Inflammatory macrophage treated with lipopolysaccharide for 4 hours (primary cell): ENCODE results near the gene NF2.

ENCODE experiments used
- DNase-seq: peaks from one replicate; pipeline ENCODE4 v3.0.0-alpha.2; 2020

NF2 gene

DNA sequence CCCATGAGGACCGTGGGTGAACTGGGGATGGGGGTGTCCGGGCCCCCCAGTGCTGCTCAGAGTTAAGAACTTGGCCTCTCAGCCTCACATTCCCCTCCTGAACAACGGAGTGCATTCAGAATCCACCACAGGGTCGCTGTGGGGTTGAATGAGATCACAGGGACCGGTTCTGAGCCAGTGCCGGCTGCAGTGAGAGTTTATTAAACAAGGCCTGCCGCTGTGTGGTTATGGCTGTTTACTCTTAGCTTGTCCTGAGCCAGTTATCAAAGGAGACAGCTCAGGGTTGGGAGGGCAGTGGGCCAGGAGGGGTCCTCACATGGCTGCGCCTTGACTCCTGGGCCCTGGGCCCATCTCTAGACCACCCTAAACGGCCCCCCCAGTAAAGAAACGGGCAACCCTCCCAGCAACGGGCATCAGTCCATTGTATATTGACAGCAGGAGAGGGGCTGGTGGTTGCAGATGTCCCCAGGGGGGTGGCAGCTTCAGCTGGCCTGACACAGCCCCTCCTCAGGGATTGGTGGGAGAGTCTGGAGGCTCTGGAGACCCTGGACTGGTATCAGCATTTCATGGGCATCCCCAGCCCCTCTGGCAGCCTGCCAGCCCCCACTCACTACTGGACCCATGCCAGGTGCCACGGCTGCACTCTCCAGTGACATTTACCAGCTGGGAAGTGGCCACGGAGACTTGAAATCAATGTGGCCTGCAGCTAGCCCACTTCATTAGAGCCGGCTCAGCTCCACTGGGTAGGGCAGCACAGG, 101.3 kb downstream of the NF2 start:
- no peak for DNase-seq

DNA sequence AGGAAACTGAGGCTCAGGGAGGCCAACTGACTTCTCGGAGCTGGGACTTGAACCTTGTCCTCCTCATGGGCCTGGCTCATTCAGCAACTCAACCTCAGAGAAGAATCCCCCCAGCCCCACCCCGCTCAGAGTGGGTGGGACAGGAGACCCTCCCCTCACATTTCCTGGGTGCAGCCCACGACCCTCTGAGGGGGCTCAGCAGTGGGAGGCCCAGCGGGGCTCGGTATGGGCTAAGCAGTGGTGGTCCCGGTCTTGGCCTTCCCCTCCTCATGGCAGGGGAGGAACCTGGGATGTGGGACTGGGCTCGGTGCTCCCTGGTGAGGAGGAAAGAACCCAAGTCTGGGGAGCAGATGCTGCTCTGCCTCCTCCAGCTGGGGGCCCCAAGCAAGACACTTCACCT, 102.2 kb downstream of the NF2 start:
- DNase-seq = no peak

DNA sequence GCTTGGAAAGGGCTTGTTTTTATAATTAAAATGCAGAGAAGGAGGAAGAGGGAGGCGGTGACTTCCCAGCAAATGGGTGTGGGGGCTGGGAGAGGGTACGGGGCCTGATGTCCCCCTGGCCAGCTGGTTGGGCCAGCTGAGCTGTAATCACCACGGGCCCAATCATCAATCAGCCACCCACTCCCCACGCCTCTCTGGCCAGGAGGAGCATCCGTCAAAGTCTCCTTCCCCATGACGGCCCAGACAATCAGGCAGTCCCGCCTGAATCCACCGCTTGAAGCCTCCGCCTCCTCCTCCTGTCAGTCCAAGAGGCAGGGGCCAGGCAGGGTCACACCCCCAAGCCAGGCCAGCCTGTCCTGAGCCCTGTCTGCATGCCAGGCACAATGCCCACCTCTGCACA, 103.1 kb downstream of the NF2 start:
- DNase-seq = no peak

DNA sequence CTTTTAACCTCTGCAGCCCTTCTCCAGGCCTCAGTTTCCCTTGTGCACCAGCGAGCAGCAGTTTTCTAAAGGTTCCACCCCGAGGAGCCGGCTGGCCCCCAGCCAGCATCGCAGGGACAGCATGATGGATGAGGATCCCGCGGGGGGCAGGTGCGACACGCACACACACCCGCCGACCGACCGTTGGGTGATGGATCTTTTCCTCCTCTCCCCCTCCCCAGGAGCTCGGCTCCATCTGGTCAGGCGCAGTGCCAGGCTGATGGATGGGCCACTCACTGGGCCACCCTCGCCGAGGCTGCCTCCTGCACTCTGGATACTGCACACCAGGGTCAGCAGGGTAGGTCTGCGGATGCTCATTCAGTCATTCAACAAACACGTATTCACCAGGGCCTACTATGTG, 103.6 kb downstream of the NF2 start:
- no peak for DNase-seq

GRCh38 chr22:29707471-29707870, 104.0 kb downstream of the NF2 start:
- no peak for DNase-seq

GRCh38 chr22:29710193-29710592, 106.8 kb downstream of the NF2 start:
- DNase-seq = no peak

- DNase-seq = no peak
Measured at GRCh38 chr22:29710922-29711593, 107.6 kb downstream of the NF2 start.

- no peak for DNase-seq
Measured at GRCh38 chr22:29712119-29712518, 108.7 kb downstream of the NF2 start.

- DNase-seq = no peak
Measured at GRCh38 chr22:29713156-29713727, 109.8 kb downstream of the NF2 start.

GRCh38 chr22:29715240-29715639, 111.8 kb downstream of the NF2 start:
- DNase-seq = no peak

DNA sequence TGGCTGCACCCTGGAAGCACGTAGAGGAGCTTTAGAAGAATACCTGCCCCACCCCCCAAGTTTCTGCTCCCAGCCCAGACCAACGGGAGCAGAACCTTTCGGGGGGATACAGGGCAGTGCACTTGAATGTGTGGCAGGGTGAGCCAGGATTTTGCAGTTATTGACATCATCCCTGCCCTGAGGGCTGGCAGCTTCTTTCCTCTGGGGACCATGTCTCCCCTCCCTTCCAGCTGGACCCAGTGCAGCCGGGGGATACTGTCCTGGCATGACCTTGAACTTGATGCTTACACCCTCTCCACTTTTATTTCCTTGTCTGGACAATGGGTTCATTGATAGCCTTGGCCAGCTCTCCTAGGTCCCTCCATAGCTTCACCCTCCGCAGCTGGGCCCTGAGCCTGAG, 112.3 kb downstream of the NF2 start:
- DNase-seq = no peak

GRCh38 chr22:29716814-29717545, 113.5 kb downstream of the NF2 start:
- DNase-seq = peak; percentile 33

- DNase-seq = no peak
Measured at GRCh38 chr22:29717789-29718188, 114.4 kb downstream of the NF2 start.

DNA sequence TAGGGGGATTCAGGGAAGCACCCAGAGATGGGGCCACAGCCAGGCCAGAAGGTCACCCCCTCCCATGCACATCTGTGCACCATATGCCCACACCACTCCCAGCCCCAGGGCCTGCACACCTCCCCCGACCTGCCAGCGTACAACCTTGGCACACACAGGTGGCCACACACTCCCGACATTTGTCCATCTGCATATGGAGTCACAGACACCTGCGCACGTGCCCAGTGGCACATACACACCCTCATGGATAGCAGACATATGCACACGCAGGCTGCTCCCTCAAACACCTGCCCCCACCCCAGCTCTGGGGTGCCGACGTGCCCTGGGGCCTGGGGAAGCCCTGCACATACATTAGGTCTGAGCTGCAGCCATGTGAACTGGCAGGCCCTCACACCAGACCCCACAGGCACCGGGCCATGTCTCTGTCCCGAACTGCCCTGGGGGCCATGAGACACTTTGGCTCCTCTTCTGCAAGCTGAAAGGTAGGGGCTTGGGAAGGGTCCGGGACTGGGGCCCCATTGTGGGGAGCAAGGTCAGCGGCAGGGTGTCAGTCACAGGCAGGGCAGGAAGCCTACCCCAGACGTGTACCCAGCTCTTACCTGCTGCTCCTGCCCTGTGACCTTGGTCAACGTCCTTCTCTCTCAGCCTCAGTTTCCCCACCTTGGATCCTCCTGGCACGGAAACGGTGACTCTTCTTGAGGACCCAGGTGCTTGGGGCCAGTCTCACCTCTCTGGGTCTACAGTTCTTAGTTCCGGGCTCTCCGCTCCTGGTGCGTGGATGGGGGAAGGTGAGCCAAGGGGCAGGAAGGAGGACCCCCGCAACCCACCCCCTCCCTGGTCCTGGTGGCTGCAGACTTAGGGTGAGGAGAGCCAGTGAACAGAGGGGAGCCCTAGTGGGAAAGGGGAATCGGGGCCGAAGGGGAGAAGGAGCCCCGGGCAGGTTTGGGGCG, 115.8 kb downstream of the NF2 start:
- DNase-seq = no peak

DNA sequence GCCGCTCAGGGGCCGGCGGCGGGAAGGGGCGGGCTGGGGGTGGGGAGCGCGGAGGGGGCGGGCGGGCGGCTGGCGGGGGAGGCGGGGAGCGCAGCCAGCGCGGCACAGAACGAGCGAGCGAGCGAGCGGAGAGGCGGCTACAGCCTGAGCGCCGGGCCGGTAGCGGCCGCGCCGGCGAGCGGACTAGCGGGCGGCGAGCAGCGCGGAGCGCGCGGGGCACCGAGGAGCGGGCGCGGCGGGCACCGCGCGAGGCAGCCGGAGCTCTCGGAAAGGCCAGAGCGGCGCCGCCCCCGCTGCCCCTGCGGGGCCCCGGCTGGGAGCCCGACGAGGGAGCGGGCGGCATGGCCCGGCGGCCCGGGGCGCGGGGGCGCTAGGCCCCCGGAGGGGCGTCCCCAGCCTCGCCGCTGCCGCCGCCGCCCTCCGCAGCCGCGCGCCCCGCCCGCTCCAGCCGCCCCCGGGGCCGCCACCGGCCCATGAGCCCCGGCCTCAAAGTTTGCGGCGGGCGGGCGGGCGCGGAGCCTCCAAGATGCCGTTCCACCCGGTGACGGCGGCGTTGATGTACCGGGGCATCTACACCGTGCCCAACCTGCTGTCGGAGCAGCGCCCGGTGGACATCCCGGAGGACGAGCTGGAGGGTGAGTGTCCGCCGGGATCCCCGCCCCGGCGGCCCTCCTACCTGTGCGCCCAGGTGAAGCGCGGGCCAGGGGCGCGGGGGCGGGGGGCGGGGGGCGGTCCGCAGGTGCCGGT, 116.6 kb downstream of the NF2 start, which contains the start of gene CABP7:
TSS of gene CABP7 (plus strand) at position 105 of the 747 bp plus-strand sequence. CDS start at position 527, 422 bp downstream.
- DNase-seq = no peak

GRCh38 chr22:29720811-29721323, 117.4 kb downstream of the NF2 start:
- no peak for DNase-seq

GRCh38 chr22:29722151-29722550, 118.7 kb downstream of the NF2 start:
- DNase-seq = no peak

- DNase-seq = no peak
Measured at GRCh38 chr22:29722587-29722986, 119.2 kb downstream of the NF2 start.

DNA sequence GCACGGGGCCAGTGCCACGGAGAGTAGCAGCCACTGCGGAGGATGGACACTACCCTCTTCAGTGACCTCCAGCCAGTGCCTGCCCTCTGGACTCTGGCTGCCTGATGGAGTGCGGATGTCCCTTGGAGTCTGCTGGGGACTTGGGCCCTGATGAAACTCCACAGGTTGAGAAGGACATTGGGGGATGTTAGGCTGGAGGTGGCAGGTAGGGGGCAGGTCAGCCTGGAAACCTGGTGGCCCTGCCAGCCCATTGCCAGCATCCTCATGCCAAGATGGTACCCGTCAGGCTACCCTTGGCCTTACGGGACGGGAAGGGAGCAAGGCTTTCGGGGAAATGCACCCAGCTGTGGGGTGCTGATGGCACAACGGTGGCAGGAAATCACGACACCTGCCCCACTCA, 120.3 kb downstream of the NF2 start:
- DNase-seq = no peak

- no peak for DNase-seq
Measured at GRCh38 chr22:29724843-29725242, 121.4 kb downstream of the NF2 start.

DNA sequence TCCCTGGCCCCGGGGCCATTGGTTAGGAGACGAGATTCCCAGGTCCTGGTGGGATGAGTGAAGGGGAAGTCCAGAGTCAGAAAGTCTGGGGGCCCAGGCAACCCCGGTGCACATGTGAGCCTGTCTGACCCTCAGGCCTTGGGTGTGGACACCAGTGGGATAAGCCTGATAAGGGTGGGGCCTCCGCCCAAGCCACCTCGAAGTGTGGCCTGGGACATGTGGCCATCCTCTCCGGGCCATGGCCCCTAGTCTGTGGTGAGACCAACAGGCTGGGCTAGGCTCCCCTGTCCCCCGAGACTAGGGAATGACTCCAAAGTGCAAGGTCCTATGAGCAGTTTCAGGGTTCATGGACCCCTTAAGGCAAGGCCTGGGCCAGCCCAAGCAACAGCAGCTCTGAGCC, 122.7 kb downstream of the NF2 start:
- no peak for DNase-seq
